ENCODE data around the gene EME1. TPM values are rescaled to one million over a fixed set of nuclear protein-coding genes. Genes with fewer than 3 reads are reported as not detected.

EME1 gene
- total RNA-seq, 2 experiments from 2014 or later: 0.36 to 0.92 TPM

GRCh38 chr17:50365165-50365564, 7.9 kb upstream of the EME1 start:
- no peak for TF ChIP-seq CTCF (IDR thresholded peaks at IDR 0.05)
- Mint-ChIP-seq H3K4me3 (no peak overlapping the region), H3K36me3 (ENCODE audit: low read depth) (peaks cover 53% of the 10 kb centered on the region), H3K9me3 (no peaks in the 10 kb centered on the region), H3K27ac (no peak overlapping the region), H3K27me3 (no peaks in the 10 kb centered on the region), H3K4me1 (ENCODE audit: low read depth) (peaks cover 9% of the 10 kb centered on the region)
- Histone ChIP-seq H3K4me3 (ENCODE audit: low read length) (no peak overlapping the region), H3K27ac (ENCODE audit: low read depth in 1 of 2, low read length in 2 of 2) (no peak overlapping the region), H3K27me3 (ENCODE audit: control insufficient read depth in 1 of 2, insufficient read depth in 2 of 2, low read length in 2 of 2) (no peaks in the 10 kb centered on the region), H3K9me3 (ENCODE audit: control insufficient read depth in 1 of 2, insufficient read depth in 1 of 2, low read length in 2 of 2) (no peaks in the 10 kb centered on the region), H3K36me3 (ENCODE audit: insufficient read depth, low read length) (peaks cover 57% of the 10 kb centered on the region), H3K4me1 (ENCODE audit: insufficient read depth, low read length) (peaks cover 11% of the 10 kb centered on the region)
- no peak for DNase-seq
- ChIA-PET POLR2A (no interaction called here), CTCF (interaction anchor here (1.6 kb wide), 1 partner anchor 32 kb away, joined by 7 read pairs; the partner anchor contains the start of gene LRRC59)
- intact Hi-C loops (cut with DNase I, micrococcal nuclease): loop anchor here in 1 of 2 experiments (5.0 kb wide), 1 partner anchor 903 kb away; no protein-coding TSS in a partner anchor
- ATAC-seq (ENCODE audit: poor library complexity): no peak

- no peaks in the 10 kb centered on the region for H3K27me3 ChIP-seq (ENCODE audit: control insufficient read depth in 1 of 2, insufficient read depth in 2 of 2, low read length in 2 of 2)
- peaks cover 57% of the 10 kb centered on the region for H3K36me3 Mint-ChIP-seq (ENCODE audit: low read depth)
- no peaks in the 10 kb centered on the region for H3K27me3 Mint-ChIP-seq
Measured at GRCh38 chr17:50365649-50366393, 7.2 kb upstream of the EME1 start.

DNA sequence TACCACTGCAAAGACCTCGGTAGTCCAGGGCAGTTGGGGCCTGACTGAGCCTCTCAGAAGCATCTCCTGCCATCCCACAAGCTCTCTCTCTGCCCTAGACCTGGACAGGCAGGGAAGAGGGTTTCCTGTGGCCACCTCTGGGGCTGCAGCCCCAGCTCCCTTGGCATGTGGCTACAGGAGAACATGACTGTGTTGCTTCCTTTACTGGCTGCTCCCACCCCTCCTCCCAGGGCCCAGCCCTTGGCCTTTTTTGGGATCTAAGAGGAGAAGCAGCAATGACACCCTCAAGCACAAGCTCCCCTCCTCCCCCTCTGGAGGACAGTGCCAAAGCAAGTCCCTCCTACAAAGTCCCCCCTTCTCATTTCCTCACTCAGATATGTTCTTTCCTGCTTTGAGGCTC, 5.6 kb upstream of the EME1 start:
- H3K27me3 ChIP-seq (ENCODE audit: control insufficient read depth in 1 of 2, insufficient read depth in 2 of 2, low read length in 2 of 2): no peaks in the 10 kb centered on the region
- H3K4me3 ChIP-seq (ENCODE audit: low read length): no peak overlapping the region
- no peaks in the 10 kb centered on the region for H3K9me3 ChIP-seq (ENCODE audit: control insufficient read depth in 1 of 2, insufficient read depth in 1 of 2, low read length in 2 of 2)
- peaks cover 59% of the 10 kb centered on the region for H3K36me3 ChIP-seq (ENCODE audit: insufficient read depth, low read length)
- H3K27ac ChIP-seq (ENCODE audit: low read depth in 1 of 2, low read length in 2 of 2): no peak overlapping the region
- no peak for DNase-seq
- peaks cover 19% of the 10 kb centered on the region for H3K4me1 ChIP-seq (ENCODE audit: insufficient read depth, low read length)
- no peaks in the 10 kb centered on the region for H3K27me3 Mint-ChIP-seq
- ChIA-PET POLR2A (no interaction called here), CTCF (interaction anchor here (3.5 kb wide), 1 partner anchor 29 kb away, joined by 19 read pairs; the partner anchor contains the start of gene LRRC59)
- no peak overlapping the region for H3K4me3 Mint-ChIP-seq
- no peak for TF ChIP-seq CTCF (IDR thresholded peaks at IDR 0.05)
- H3K9me3 Mint-ChIP-seq: no peaks in the 10 kb centered on the region
- peaks cover 63% of the 10 kb centered on the region for H3K36me3 Mint-ChIP-seq (ENCODE audit: low read depth)
- peaks cover 14% of the 10 kb centered on the region for H3K4me1 Mint-ChIP-seq (ENCODE audit: low read depth)
- H3K27ac Mint-ChIP-seq: no peak overlapping the region
- no peak for ATAC-seq (ENCODE audit: poor library complexity)
- intact Hi-C loops (cut with DNase I, micrococcal nuclease): loop anchor here in 1 of 2 experiments (5.0 kb wide), 1 partner anchor 905 kb away; no protein-coding TSS in a partner anchor

More at GRCh38 chr17:50365649-50366393, 7.2 kb upstream of the EME1 start:
- Histone ChIP-seq H3K4me1 (ENCODE audit: insufficient read depth, low read length) (peaks cover 11% of the 10 kb centered on the region), H3K9me3 (ENCODE audit: control insufficient read depth in 1 of 2, insufficient read depth in 1 of 2, low read length in 2 of 2) (no peaks in the 10 kb centered on the region), H3K27ac (ENCODE audit: low read depth in 1 of 2, low read length in 2 of 2) (no peak overlapping the region), H3K36me3 (ENCODE audit: insufficient read depth, low read length) (peaks cover 61% of the 10 kb centered on the region), H3K4me3 (ENCODE audit: low read length) (no peak overlapping the region)
- ChIA-PET CTCF (interaction anchor here (1.6 kb wide), 1 partner anchor 31 kb away, joined by 7 read pairs; the partner anchor contains the start of gene LRRC59), POLR2A (no interaction called here)
- no peak for TF ChIP-seq CTCF (IDR thresholded peaks at IDR 0.05)
- ATAC-seq (ENCODE audit: poor library complexity) (no peak), DNase-seq (no peak)
- peaks cover 9% of the 10 kb centered on the region for H3K4me1 Mint-ChIP-seq (ENCODE audit: low read depth)
- H3K9me3 Mint-ChIP-seq: no peaks in the 10 kb centered on the region
- intact Hi-C loops (cut with DNase I, micrococcal nuclease): loop anchor here in 1 of 2 experiments (5.0 kb wide), 1 partner anchor 904 kb away; no protein-coding TSS in a partner anchor
- H3K27ac Mint-ChIP-seq: no peak overlapping the region
- no peak overlapping the region for H3K4me3 Mint-ChIP-seq

Measured in CD4-positive, alpha-beta T cell (primary cell).